Measurements from ENCODE around the gene ZBTB1. TPM values are rescaled to one million over a fixed set of nuclear protein-coding genes. Genes with fewer than 3 reads are reported as not detected.

Gene ZBTB1
- total RNA-seq, 1 donor from 2014 or later = 39.5 TPM

GRCh38 chr14:64504897-64505794, 576 bp downstream of the ZBTB1 start:
- H3K36me3 ChIP-seq (ENCODE audit: control insufficient read depth, insufficient read depth, low read length) = no peaks in the 10 kb centered on the region
- DNase-seq (ENCODE audit: low read depth) (peak; percentile 69), FAIRE-seq (no peak)
- peak overlapping the region; percentile 56 for H3K4me3 ChIP-seq (ENCODE audit: low read depth, low read length)
- no peaks in the 10 kb centered on the region for H3K27me3 ChIP-seq (ENCODE audit: control insufficient read depth, insufficient read depth, low read length)
- no peak for TF ChIP-seq CTCF (IDR thresholded peaks at IDR 0.05; ENCODE audit: insufficient read depth, low read length, severe bottlenecking)

- no peaks in the 10 kb centered on the region for H3K27me3 ChIP-seq (ENCODE audit: control insufficient read depth, insufficient read depth, low read length)
- no peak overlapping the region for H3K4me3 ChIP-seq (ENCODE audit: low read depth, low read length)
- FAIRE-seq (no peak), DNase-seq (ENCODE audit: low read depth) (peak; percentile 8)
- no peaks in the 10 kb centered on the region for H3K36me3 ChIP-seq (ENCODE audit: control insufficient read depth, insufficient read depth, low read length)
- no peak for TF ChIP-seq CTCF (IDR thresholded peaks at IDR 0.05; ENCODE audit: insufficient read depth, low read length, severe bottlenecking)
These were observed 2.2 kb downstream of the ZBTB1 start for GRCh38 chr14:64506721-64507120.

GRCh38 chr14:64507376-64508156, 3.0 kb downstream of the ZBTB1 start:
- TF ChIP-seq CTCF (IDR thresholded peaks at IDR 0.05; ENCODE audit: insufficient read depth, low read length, severe bottlenecking) = no peak
- no peaks in the 10 kb centered on the region for H3K36me3 ChIP-seq (ENCODE audit: control insufficient read depth, insufficient read depth, low read length)
- H3K4me3 ChIP-seq (ENCODE audit: low read depth, low read length) = no peak overlapping the region
- FAIRE-seq (no peak), DNase-seq (ENCODE audit: low read depth) (peak; percentile 85)
- no peaks in the 10 kb centered on the region for H3K27me3 ChIP-seq (ENCODE audit: control insufficient read depth, insufficient read depth, low read length)

- TF ChIP-seq CTCF (IDR thresholded peaks at IDR 0.05; ENCODE audit: insufficient read depth, low read length, severe bottlenecking) = no peak
- Histone ChIP-seq H3K4me3 (ENCODE audit: low read depth, low read length) (no peak overlapping the region), H3K36me3 (ENCODE audit: control insufficient read depth, insufficient read depth, low read length) (no peaks in the 10 kb centered on the region), H3K27me3 (ENCODE audit: control insufficient read depth, insufficient read depth, low read length) (no peaks in the 10 kb centered on the region)
- FAIRE-seq = no peak
- no peak for DNase-seq (ENCODE audit: low read depth)
These were observed 3.7 kb downstream of the ZBTB1 start for GRCh38 chr14:64508215-64508776.

GRCh38 chr14:64509036-64509435, 4.5 kb downstream of the ZBTB1 start:
- H3K27me3 ChIP-seq (ENCODE audit: control insufficient read depth, insufficient read depth, low read length) = no peaks in the 10 kb centered on the region
- DNase-seq (ENCODE audit: low read depth) (no peak), FAIRE-seq (no peak)
- H3K4me3 ChIP-seq (ENCODE audit: low read depth, low read length) = no peak overlapping the region
- TF ChIP-seq CTCF (IDR thresholded peaks at IDR 0.05; ENCODE audit: insufficient read depth, low read length, severe bottlenecking) = no peak
- no peaks in the 10 kb centered on the region for H3K36me3 ChIP-seq (ENCODE audit: control insufficient read depth, insufficient read depth, low read length)

All from bronchial epithelial cell (primary cell).